A673 (cell line): ENCODE results near the gene LPP. TPM values are rescaled to one million over a fixed set of nuclear protein-coding genes. Genes with fewer than 3 reads are reported as not detected.

Source experiments
- BruUV-seq: library from RNA; stranded (reverse); fragments of 400-500 nt; replicated peaks from 2 replicates; lab custom pipeline; 2021; lab: Mats Ljungman, UMichigan
- CTCF ChIA-PET: fragments of 300-600 bp; sonication (Branson Sonifier 250); formaldehyde crosslinking; loops from one replicate; lab custom pipeline; 2022; ENCODE audit warnings: antibody characterized with exemption; lab: Charles Lee
- POLR2A ChIA-PET: fragments of 300-600 bp; sonication (Branson Sonifier 250); formaldehyde crosslinking; loops from one replicate; lab custom pipeline; 2022; ENCODE audit warnings: antibody characterized with exemption; ENCODE audit not compliant: low non-redundant PET; lab: Charles Lee
- DNase-seq: peaks from one replicate; pipeline ENCODE4 v3.0.0-alpha.2; 2015; ENCODE audit warnings: low spot score
- H3K27ac ChIP-seq: fragments of 200-600 bp; sonication (generic); 2 replicates; pipeline ENCODE4 v1.5.1; 2016; ENCODE audit warnings: mixed run types, low read depth, mild to moderate bottlenecking, mixed read lengths, antibody characterized with exemption, low read length; ENCODE audit not compliant: poor library complexity, severe bottlenecking
- H3K27me3 ChIP-seq: fragments of 200-600 bp; sonication (generic); replicated peaks from 2 replicates; pipeline ENCODE4 v1.6.1; 2017; ENCODE audit warnings: mixed run types, low read depth, mild to moderate bottlenecking, mixed read lengths, antibody characterized with exemption, low read length; ENCODE audit not compliant: insufficient read depth, poor library complexity
- H3K36me3 ChIP-seq: fragments of 200-600 bp; sonication (generic); 2 replicates; pipeline ENCODE4 v1.6.1; 2016; ENCODE audit warnings: mixed run types, mild to moderate bottlenecking, mixed read lengths, antibody characterized with exemption, low read length; ENCODE audit not compliant: insufficient read depth, poor library complexity, severe bottlenecking
- H3K4me1 ChIP-seq: fragments of 200-600 bp; sonication (generic); 2 replicates; pipeline ENCODE4 v1.6.1; 2017; ENCODE audit warnings: mixed run types, mild to moderate bottlenecking, mixed read lengths, antibody characterized with exemption, low read length; ENCODE audit not compliant: insufficient read depth, poor library complexity, severe bottlenecking
- H3K4me3 ChIP-seq: fragments of 200-600 bp; sonication (generic); 2 replicates; pipeline ENCODE4 v1.5.1; 2016; ENCODE audit warnings: low read depth, mixed run types, mild to moderate bottlenecking, mixed read lengths, low read length; ENCODE audit not compliant: poor library complexity, severe bottlenecking
- H3K9me3 ChIP-seq: fragments of 200-600 bp; sonication (generic); 2 replicates; pipeline ENCODE4 v1.6.1; 2016; ENCODE audit warnings: mixed run types, low read depth, mild to moderate bottlenecking, mixed read lengths, antibody characterized with exemption, low read length; ENCODE audit not compliant: poor library complexity, severe bottlenecking
- EZH2 ChIP-seq: fragments of 200-600 bp; sonication (generic); IDR thresholded peaks from 2 replicates; pipeline ENCODE4 v1.6.1; 2017; ENCODE audit warnings: borderline replicate concordance, low read depth, mild to moderate bottlenecking, mixed read lengths, antibody characterized with exemption, low read length; ENCODE audit not compliant: poor library complexity, severe bottlenecking
- intact Hi-C: fragments of 100-400 bp; cut with micrococcal nuclease; formaldehyde crosslinking; loops from one replicate; pipeline ENCODE4 v1.10.0; 2022; ENCODE audit not compliant: unreplicated experiment
- total RNA-seq: library from RNA; stranded (reverse); gene quantifications from 2 replicates; pipeline ENCODE4 v1.2.3, GENCODE V29; 2021
- TF ChIP-seq, protein P1 (sequence below): fragments of 300-800, 200-600 bp; sonication (generic); conservative IDR thresholded peaks from 2 replicates; pipeline ENCODE4 v1.5.1; 2017; ENCODE audit warnings: low read depth, mild to moderate bottlenecking, antibody characterized with exemption, low read length, moderate library complexity, mixed read lengths

LPP gene
- total RNA-seq, 1 experiment from 2014 or later: 39.7 TPM

DNA sequence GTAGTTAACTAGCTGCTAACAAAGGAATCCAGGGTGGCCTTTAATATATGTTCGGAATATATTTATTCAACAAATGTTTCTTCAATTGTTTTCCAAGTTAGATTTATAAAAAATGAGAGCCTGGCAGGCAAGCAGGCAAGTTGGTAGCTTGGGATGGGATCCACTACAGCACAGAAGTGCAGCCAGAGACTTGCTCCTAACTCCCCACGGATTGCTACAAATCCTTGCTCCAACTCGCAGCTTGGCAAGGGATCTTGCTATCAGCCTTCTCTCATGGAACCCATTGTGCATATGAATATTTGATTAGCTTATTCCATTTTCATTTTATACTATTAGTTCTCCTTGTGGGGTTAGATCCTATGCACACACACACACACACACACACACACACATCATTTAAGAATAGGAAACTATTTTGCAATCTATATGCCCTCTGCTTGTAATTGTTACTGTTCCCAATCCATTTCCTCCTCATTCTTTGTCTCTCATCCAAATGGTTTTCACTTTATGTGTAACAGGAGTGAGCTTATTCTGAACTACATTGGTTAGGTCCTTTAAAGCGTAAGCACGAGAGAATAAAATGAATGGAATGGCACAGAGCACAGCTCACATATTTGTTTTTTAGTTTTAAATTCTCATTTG is 505.6 kb downstream of the LPP start:
- CTCF ChIA-PET: no interaction called here
- POLR2A ChIA-PET: interaction anchor here (0.6 to 0.7 kb wide), 2 partner anchors 123 to 354 kb away, joined by 3 read pairs; no protein-coding TSS in a partner anchor
- DNase-seq: no peak
- Histone ChIP-seq H3K27me3 (no peaks in the 10 kb centered on the region), H3K4me1 (no peaks in the 10 kb centered on the region), H3K4me3 (no peak overlapping the region), H3K9me3 (no peaks in the 10 kb centered on the region), H3K36me3 (no peaks in the 10 kb centered on the region), H3K27ac (no peak overlapping the region)
- no TSS peak for BruUV-seq
- intact Hi-C loops: no loop called here
- no peak for TF ChIP-seq EZH2
- TF ChIP-seq, protein P1, sequence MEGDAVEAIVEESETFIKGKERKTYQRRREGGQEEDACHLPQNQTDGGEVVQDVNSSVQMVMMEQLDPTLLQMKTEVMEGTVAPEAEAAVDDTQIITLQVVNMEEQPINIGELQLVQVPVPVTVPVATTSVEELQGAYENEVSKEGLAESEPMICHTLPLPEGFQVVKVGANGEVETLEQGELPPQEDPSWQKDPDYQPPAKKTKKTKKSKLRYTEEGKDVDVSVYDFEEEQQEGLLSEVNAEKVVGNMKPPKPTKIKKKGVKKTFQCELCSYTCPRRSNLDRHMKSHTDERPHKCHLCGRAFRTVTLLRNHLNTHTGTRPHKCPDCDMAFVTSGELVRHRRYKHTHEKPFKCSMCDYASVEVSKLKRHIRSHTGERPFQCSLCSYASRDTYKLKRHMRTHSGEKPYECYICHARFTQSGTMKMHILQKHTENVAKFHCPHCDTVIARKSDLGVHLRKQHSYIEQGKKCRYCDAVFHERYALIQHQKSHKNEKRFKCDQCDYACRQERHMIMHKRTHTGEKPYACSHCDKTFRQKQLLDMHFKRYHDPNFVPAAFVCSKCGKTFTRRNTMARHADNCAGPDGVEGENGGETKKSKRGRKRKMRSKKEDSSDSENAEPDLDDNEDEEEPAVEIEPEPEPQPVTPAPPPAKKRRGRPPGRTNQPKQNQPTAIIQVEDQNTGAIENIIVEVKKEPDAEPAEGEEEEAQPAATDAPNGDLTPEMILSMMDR: no peak

DNA sequence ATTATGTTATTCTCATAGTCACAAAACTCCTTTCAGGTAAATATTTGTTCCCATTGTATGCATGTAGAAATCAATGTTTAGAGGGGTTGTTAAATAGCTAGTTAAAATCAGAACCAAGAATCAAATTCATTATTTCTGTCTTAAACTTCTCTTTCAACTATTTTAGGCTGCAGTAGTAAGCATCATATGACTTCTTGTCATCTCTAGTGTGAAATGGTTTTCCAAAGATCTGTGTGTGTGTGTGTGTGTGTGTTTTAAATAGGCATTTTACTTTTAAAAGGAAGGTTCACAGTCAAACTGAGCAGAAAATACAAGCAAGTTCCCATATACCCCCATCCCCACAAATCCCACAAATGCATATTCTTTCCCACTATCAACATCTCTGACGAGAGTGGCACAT is 506.5 kb downstream of the LPP start:
- Histone ChIP-seq H3K27me3 (no peaks in the 10 kb centered on the region), H3K4me3 (no peak overlapping the region), H3K27ac (no peak overlapping the region), H3K4me1 (no peaks in the 10 kb centered on the region), H3K36me3 (no peaks in the 10 kb centered on the region), H3K9me3 (no peaks in the 10 kb centered on the region)
- no peak for DNase-seq
- intact Hi-C loops: no loop called here
- POLR2A ChIA-PET: interaction anchor here (0.6 kb wide), 1 partner anchor 353 kb away, joined by 3 read pairs; no protein-coding TSS in a partner anchor
- BruUV-seq: no TSS peak
- CTCF ChIA-PET: no interaction called here
- TF ChIP-seq EZH2: no peak
- TF ChIP-seq, protein P1: no peak

DNA sequence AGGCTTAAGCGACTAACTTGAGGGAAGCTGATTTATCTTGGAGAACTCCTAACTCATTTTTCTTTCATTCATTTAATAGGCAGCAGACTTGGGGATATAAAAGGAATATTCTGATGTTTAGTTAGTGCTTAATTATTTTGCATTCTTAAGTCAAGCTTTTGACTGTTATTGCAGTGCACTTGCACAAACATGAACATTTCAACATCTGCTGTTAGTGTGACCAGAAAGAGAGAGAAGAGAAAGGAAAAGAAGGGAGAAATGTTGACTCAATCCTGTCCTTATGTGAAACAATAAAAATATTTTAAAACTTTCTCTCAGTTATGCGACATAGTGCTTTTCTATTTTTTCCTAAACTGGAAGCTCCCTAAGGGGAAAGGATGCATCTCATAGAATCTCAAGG is 507.8 kb downstream of the LPP start:
- H3K27me3 ChIP-seq: no peaks in the 10 kb centered on the region
- H3K4me1 ChIP-seq: no peaks in the 10 kb centered on the region
- H3K36me3 ChIP-seq: no peaks in the 10 kb centered on the region
- ChIA-PET POLR2A (no interaction called here), CTCF (no interaction called here)
- no peak overlapping the region for H3K27ac ChIP-seq
- no peak for TF ChIP-seq EZH2
- TF ChIP-seq, protein P1: no peak
- no peak overlapping the region for H3K4me3 ChIP-seq
- no TSS peak for BruUV-seq
- no peaks in the 10 kb centered on the region for H3K9me3 ChIP-seq
- intact Hi-C loops: no loop called here
- DNase-seq: no peak
